ENCODE data around the gene LRRN4. TPM values are rescaled to one million over a fixed set of nuclear protein-coding genes. Genes with fewer than 3 reads are reported as not detected.

The LRRN4 gene
- total RNA-seq, 1 experiment from 2014 or later, result 0.10 TPM

DNA sequence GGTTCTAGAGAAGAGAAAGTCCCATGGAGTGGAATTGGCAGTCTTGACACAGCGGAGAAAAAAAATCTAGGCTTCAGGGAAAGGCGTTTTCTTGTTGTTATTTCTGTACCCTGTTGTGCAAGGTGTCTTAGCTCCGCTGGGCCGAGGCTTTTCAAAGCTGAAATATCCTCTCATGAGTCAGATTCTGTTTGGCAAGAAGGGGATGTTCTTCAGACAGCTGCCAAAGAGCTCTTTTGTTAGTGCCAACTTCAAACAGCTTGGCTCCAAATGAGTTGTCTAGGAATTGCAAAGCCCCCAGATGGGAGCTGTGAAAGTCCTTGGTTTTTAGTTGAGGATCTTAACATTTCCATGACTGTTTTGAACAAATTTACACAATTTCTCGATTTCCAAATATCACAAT is 45.6 kb downstream of the LRRN4 start:
- CTCF ChIA-PET, result no interaction called here
- Histone ChIP-seq H3K4me3 (replicated peaks in 1 of 2; ENCODE audit: low read depth in 1 of 2, low read length in 2 of 2) (no peak overlapping the region), H3K9ac (ENCODE audit: low read length) (no peak overlapping the region), H3K36me3 (ENCODE audit: control insufficient read depth in 1 of 2, insufficient read depth in 2 of 2, low read length in 2 of 2) (peaks cover 23 to 33% of the 10 kb centered on the region in 2 experiments; a peak in 3 of 4 replicates), H3K4me1 (ENCODE audit: control insufficient read depth in 1 of 2, insufficient read depth in 2 of 2, low read length in 2 of 2) (peaks cover 11 to 18% of the 10 kb centered on the region in 2 experiments), H4K20me1 (ENCODE audit: insufficient read depth) (no peaks in the 10 kb centered on the region; the same call in 1 of the 2 replicates), H3K9me2 (ENCODE audit: insufficient read depth) (no peaks in the 10 kb centered on the region), H3K27me3 (ENCODE audit: insufficient read depth, low read length) (no peaks in the 10 kb centered on the region), H3K9me3 (ENCODE audit: control insufficient read depth in 1 of 2, insufficient read depth in 1 of 2, low read depth in 1 of 2, low read length in 2 of 2) (no peaks in the 10 kb centered on the region), H3K79me2 (ENCODE audit: insufficient read depth, low read length) (peaks cover 59% of the 10 kb centered on the region), H3K4me2 (ENCODE audit: low read length) (peak overlapping the region; percentile 79), H2AFZ (ENCODE audit: low read depth, low read length, poor library complexity, severe bottlenecking) (no peak overlapping the region), H3K27ac (ENCODE audit: low read depth, low read length) (no peak overlapping the region)
- POLR2A ChIA-PET, result no interaction called here
- BruUV-seq (replicated peaks), result no TSS peak
- RAD21 ChIA-PET (ENCODE audit: low non-redundant PET in 1 of 2, low total read pairs in 2 of 2, uncharacterized antibody in 2 of 2, unreplicated experiment in 2 of 2), result no interaction called here
- no peak for DNase-seq (ENCODE audit: low read depth, low spot score)
- no peak for ATAC-seq
- TF ChIP-seq ELF1 (IDR thresholded peaks at IDR 0.05; ENCODE audit: borderline replicate concordance, low read depth) (no peak), FOSL1 (IDR thresholded peaks at IDR 0.05; ENCODE audit: low read depth) (no peak), POLR2A (IDR thresholded peaks at IDR 0.05; ENCODE audit: borderline replicate concordance, extremely low read depth, insufficient read depth, insufficient read length) (no peak), JUND (IDR thresholded peaks at IDR 0.05) (no peak), ATF3 (IDR thresholded peaks at IDR 0.05) (no peak)
- TF ChIP-seq, protein P1, sequence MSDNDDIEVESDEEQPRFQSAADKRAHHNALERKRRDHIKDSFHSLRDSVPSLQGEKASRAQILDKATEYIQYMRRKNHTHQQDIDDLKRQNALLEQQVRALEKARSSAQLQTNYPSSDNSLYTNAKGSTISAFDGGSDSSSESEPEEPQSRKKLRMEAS (IDR thresholded peaks at IDR 0.05), result no peak
- intact Hi-C loops (cut with micrococcal nuclease), result no loop called here

DNA sequence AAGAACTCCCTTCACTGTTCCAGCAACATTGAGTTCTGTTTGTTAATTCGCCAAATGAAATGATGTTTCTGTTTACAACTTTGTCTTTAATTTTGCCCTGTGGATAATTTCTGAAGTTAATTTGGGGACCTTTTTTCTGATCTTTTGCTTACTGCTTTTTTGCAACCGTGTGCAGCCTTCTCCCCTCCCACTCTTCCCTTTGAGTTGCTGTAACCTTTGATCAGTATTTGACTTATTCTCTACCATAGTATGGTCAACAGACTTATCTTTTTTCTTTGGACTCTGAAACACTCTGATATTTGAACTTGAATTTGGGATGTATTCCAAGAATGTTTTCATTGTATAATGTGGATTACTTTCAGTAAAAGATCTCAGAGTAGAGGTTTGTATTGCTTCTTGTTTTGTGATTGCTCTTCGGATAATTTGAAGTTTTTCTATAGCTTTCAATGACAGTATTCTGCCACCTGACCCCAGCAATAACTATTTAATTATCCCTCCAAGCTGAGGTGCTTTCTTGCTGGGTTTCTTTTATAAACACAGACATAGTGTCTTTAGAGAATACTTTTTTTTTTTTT is 46.2 kb downstream of the LRRN4 start:
- intact Hi-C loops (cut with micrococcal nuclease), result no loop called here
- DNase-seq (ENCODE audit: low read depth, low spot score) (no peak), ATAC-seq (no peak)
- ChIA-PET RAD21 (ENCODE audit: low non-redundant PET in 1 of 2, low total read pairs in 2 of 2, uncharacterized antibody in 2 of 2, unreplicated experiment in 2 of 2) (no interaction called here), CTCF (no interaction called here), POLR2A (no interaction called here)
- Histone ChIP-seq H4K20me1 (ENCODE audit: insufficient read depth) (no peaks in the 10 kb centered on the region; the same call in 1 of the 2 replicates), H3K27me3 (ENCODE audit: insufficient read depth, low read length) (no peaks in the 10 kb centered on the region), H3K4me2 (ENCODE audit: low read length) (peak overlapping the region; percentile 79), H3K4me1 (ENCODE audit: control insufficient read depth in 1 of 2, insufficient read depth in 2 of 2, low read length in 2 of 2) (peaks cover 11 to 18% of the 10 kb centered on the region in 2 experiments), H3K9ac (ENCODE audit: low read length) (peak overlapping the region; percentile 88), H3K9me3 (ENCODE audit: control insufficient read depth in 1 of 2, insufficient read depth in 1 of 2, low read depth in 1 of 2, low read length in 2 of 2) (no peaks in the 10 kb centered on the region), H2AFZ (ENCODE audit: low read depth, low read length, poor library complexity, severe bottlenecking) (no peak overlapping the region), H3K4me3 (replicated peaks in 1 of 2; ENCODE audit: low read depth in 1 of 2, low read length in 2 of 2) (peak overlapping the region; percentile 71 to 73), H3K9me2 (ENCODE audit: insufficient read depth) (no peaks in the 10 kb centered on the region), H3K36me3 (ENCODE audit: control insufficient read depth in 1 of 2, insufficient read depth in 2 of 2, low read length in 2 of 2) (peaks cover 23 to 27% of the 10 kb centered on the region in 2 experiments; a peak in 3 of 4 replicates), H3K27ac (ENCODE audit: low read depth, low read length) (no peak overlapping the region), H3K79me2 (ENCODE audit: insufficient read depth, low read length) (peaks cover 57% of the 10 kb centered on the region)
- TF ChIP-seq EGR1 (IDR thresholded peaks at IDR 0.05; ENCODE audit: low read depth), result no peak
- TF ChIP-seq SP1 (IDR thresholded peaks at IDR 0.05; ENCODE audit: low read depth), result no peak
- no peak for TF ChIP-seq CTCF (IDR thresholded peaks at IDR 0.05 in 2 of 3, conservative IDR thresholded peaks at IDR 0.05 in 1 of 3; ENCODE audit: borderline replicate concordance in 1 of 3, insufficient read depth in 1 of 3, low read depth in 2 of 3, low read length in 2 of 3)
- TF ChIP-seq EZH2 (IDR thresholded peaks at IDR 0.05), result no peak
- TF ChIP-seq SIN3A (IDR thresholded peaks at IDR 0.05; ENCODE audit: low read depth), result no peak
- TF ChIP-seq CEBPB (IDR thresholded peaks at IDR 0.05; ENCODE audit: low read depth), result no peak
- TF ChIP-seq JUND (IDR thresholded peaks at IDR 0.05), result no peak
- TF ChIP-seq EZH2phosphoT487 (IDR thresholded peaks at IDR 0.05; ENCODE audit: borderline replicate concordance), result no peak
- no peak for TF ChIP-seq ZNF274 (IDR thresholded peaks at IDR 0.05; ENCODE audit: low read depth, low read length)
- no TSS peak for BruUV-seq (replicated peaks)

All from HCT116 (cell line).